ENCODE data around the gene ENPP7.

Gene ENPP7

DNA sequence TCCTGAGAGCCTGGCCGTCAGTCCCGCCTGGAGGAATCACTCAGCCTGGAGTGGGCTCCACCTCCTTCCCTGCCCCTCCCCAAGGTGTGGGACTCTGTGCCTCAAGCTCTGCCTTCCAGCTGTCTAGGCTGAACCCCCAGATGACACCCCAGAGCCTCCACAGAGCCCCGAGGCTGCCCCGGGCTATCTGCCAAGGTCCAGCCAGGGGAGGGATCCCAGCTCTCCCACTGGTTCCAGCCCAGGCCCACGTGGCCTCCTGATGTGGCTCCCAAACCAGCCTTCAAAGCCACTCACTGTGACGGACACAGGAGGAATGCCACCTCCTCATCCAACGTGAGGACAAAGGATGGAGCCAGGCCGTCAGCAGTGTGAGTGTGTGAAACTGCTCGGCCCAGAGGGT lies 45.6 kb upstream of the ENPP7 start:
- H3K27me3 ChIP-seq: peaks cover 0 to 63% of the 10 kb centered on the region in 2 donors
- intact Hi-C loops (cut with DNase I; ENCODE audit: low total_unique reads): no loop called here
- no peak overlapping the region for H3K4me3 ChIP-seq

DNA sequence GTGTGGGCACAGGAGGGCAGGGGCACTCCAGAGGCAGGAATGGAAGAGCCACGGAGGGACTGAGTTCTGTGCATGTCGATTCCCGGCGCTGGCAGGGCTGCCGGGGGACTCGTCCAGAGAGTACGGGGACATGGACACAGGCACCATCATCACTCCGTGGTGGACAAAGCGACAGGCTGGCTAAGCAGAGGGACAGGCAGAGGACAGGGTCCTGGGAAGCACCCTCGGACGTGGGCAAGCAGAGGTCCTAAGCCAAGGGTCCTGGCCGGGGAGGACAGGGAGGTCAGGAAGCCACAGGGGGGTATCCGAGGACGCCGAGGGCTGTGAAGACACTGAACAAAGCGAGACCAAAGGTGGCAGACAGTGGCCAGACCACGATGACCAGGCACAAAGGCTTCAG lies 44.3 kb upstream of the ENPP7 start:
- no peak overlapping the region for H3K27ac ChIP-seq
- TF ChIP-seq, protein P1, sequence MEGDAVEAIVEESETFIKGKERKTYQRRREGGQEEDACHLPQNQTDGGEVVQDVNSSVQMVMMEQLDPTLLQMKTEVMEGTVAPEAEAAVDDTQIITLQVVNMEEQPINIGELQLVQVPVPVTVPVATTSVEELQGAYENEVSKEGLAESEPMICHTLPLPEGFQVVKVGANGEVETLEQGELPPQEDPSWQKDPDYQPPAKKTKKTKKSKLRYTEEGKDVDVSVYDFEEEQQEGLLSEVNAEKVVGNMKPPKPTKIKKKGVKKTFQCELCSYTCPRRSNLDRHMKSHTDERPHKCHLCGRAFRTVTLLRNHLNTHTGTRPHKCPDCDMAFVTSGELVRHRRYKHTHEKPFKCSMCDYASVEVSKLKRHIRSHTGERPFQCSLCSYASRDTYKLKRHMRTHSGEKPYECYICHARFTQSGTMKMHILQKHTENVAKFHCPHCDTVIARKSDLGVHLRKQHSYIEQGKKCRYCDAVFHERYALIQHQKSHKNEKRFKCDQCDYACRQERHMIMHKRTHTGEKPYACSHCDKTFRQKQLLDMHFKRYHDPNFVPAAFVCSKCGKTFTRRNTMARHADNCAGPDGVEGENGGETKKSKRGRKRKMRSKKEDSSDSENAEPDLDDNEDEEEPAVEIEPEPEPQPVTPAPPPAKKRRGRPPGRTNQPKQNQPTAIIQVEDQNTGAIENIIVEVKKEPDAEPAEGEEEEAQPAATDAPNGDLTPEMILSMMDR (IDR thresholded peaks at IDR 0.05): no peak
- H3K4me3 ChIP-seq: no peak overlapping the region
- no peak for DNase-seq
- peaks cover 0 to 4% (median 2%) of the 10 kb centered on the region in 4 donors for H3K4me1 ChIP-seq
- no peaks in the 10 kb centered on the region for H3K36me3 ChIP-seq
- H3K27me3 ChIP-seq: peaks cover 0 to 50% of the 10 kb centered on the region in 2 donors
- H3K9me3 ChIP-seq: no peaks in the 10 kb centered on the region
- intact Hi-C loops (cut with DNase I; ENCODE audit: low total_unique reads): no loop called here

More for the DNA sequence above, 45.6 kb upstream of the ENPP7 start:
- TF ChIP-seq, protein P1 (IDR thresholded peaks at IDR 0.05): no peak
- no peaks in the 10 kb centered on the region for H3K4me1 ChIP-seq
- no peaks in the 10 kb centered on the region for H3K9me3 ChIP-seq
- H3K36me3 ChIP-seq: no peaks in the 10 kb centered on the region
- no peak for DNase-seq
- no peak overlapping the region for H3K27ac ChIP-seq

DNA sequence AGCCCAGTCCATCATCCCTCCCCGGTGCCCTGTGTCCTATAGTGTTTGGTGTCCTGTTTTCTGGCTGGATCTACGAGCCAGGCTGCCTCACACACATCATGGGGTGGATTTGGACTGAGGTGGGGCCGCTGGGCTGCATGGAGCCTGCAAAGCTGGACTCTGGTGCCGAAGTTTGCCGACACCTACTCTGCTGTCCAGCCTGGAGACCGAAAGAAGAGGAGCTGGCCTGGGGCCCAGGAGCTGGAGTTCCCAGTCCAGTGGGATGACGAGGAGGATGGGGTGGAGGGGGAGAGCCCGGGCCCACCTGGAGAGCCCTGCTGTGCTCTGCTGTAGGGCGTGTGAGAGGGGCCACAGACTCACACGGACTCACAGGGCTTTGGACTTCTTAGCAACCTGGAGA lies 40.3 kb upstream of the ENPP7 start:
- TF ChIP-seq, protein P1 (IDR thresholded peaks at IDR 0.05): no peak

DNA sequence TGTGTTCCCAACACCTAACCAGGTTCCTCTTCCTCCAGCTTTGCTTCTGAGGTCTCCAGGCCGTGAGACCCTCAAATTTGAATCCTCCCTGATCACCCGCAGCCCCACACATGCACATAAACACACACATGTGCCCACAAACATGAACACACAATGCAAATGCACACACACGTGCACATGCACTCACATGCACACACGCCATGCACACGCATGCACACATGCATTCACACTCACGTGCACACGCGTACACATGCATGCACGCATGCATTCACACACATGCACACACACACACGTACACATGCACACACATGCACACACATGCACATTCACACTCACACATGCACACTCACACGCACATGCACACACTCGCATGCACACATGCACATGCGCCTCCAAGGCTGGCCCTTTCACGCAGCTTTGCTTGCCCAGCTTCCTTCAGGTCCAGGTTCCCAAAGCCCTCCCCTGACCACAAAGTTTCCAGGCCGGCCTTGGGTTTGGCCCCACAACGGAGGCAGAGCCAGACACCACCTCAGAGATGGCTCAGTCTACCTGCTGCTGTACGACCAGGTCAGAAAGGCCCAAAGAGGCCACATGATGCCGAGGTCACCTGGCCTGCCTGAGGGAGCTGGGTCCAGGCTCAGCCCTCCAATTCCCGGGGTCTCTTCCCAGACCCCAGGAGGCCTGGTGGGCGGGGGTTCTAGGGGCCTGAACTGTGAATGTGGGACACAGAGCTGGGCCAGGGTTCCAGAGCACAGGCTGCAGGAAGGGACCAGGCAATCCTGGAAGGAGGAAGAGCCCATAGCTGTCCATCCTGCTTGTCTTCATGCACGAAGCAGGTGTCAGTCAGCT lies 39.5 kb upstream of the ENPP7 start:
- TF ChIP-seq, protein P1 (IDR thresholded peaks at IDR 0.05): no peak
- H3K4me3 ChIP-seq: no peak overlapping the region
- H3K27ac ChIP-seq: no peak overlapping the region
- no peaks in the 10 kb centered on the region for H3K36me3 ChIP-seq
- H3K27me3 ChIP-seq: peaks cover 0 to 41% of the 10 kb centered on the region in 2 donors
- intact Hi-C loops (cut with DNase I; ENCODE audit: low total_unique reads): no loop called here
- peaks cover 0 to 26% (median 17%) of the 10 kb centered on the region in 4 donors for H3K4me1 ChIP-seq
- DNase-seq: no peak
- no peaks in the 10 kb centered on the region for H3K9me3 ChIP-seq

More for the DNA sequence above, 40.3 kb upstream of the ENPP7 start:
- Histone ChIP-seq H3K36me3 (no peaks in the 10 kb centered on the region), H3K4me3 (no peak overlapping the region), H3K4me1 (peaks cover 0 to 19% (median 11%) of the 10 kb centered on the region in 4 donors), H3K27me3 (peaks cover 0 to 43% of the 10 kb centered on the region in 2 donors), H3K27ac (no peak overlapping the region), H3K9me3 (no peaks in the 10 kb centered on the region)
- no peak for DNase-seq
- intact Hi-C loops (cut with DNase I; ENCODE audit: low total_unique reads): no loop called here

DNA sequence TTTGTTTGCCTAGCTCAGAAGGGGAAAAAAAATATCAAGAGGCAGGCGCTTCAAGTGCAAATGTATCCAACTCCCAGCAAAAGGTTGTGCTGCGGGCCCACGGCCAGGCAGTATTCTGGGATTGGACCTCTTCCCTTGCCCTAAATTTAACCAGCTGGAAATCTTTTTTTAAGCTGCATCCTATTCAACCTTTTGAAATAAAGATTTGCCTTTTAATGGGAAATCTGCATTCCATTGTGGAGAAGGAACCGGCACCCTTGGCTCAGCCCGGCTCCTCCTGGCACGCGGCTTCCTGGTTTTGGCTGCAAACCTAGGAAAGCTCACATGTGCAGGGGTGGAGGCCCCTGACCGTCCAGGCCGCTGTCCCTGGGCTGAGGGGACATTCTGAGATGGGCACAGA lies 38.8 kb upstream of the ENPP7 start:
- DNase-seq: no peak
- Histone ChIP-seq H3K27ac (no peak overlapping the region), H3K9me3 (no peaks in the 10 kb centered on the region), H3K4me3 (no peak overlapping the region), H3K36me3 (no peaks in the 10 kb centered on the region), H3K27me3 (peaks cover 0 to 39% of the 10 kb centered on the region in 2 donors), H3K4me1 (peaks cover 0 to 31% (median 20%) of the 10 kb centered on the region in 4 donors)
- intact Hi-C loops (cut with DNase I; ENCODE audit: low total_unique reads): no loop called here
- TF ChIP-seq, protein P1 (IDR thresholded peaks at IDR 0.05): no peak
